ENCODE data around the gene SETD2.

Gene SETD2

GRCh38 chr3:46986782-46987310 is 177.1 kb downstream of the SETD2 start:
- no peak for DNase-seq

- no peak for DNase-seq
Measured at GRCh38 chr3:46986055-46986730, 177.7 kb downstream of the SETD2 start.

- DNase-seq = no peak
Measured at GRCh38 chr3:46985588-46985987, 178.3 kb downstream of the SETD2 start.

- no peak for DNase-seq
Measured at GRCh38 chr3:46984591-46985459, 179.1 kb downstream of the SETD2 start.

- no peak for DNase-seq
Measured at GRCh38 chr3:46982546-46982945, 181.4 kb downstream of the SETD2 start.

- no peak for DNase-seq
Measured at GRCh38 chr3:46981932-46982471, 181.9 kb downstream of the SETD2 start.

DNA sequence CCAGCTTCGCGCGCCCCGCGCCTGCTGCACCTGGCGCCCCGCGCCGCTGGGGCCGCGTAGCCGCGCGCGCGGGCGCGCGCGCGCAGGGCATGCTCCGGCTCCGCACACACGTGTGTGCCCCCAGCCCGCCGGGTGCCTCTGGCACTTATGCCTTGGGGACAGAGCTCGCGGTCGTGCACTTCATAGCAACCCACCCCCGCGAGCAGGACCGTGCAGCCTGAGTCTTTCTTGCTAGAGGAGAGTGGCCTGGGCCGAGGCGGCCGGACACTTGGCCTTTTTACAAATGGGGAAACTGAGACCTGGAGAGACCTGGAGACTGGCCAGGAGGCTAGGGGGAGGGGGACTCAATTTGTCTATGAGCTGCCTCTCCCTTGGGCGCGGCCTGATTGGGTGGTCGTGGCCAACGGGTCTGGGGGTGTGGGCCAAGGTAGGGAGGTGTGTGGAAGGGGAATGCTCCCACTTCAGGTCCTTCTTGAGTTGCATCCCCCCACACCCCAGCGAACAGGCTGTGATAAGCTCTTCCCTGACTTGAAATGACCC is 183.9 kb downstream of the SETD2 start:
- no peak for DNase-seq

- DNase-seq = peak in 52 of 56 donors; percentile 5 to 88 (median 58)
Measured at GRCh38 chr3:46978985-46979944, 184.6 kb downstream of the SETD2 start, which contains the start of gene NBEAL2. Gene NBEAL2 (plus strand): TSS chr3:46979666. CDS start chr3:46979862, 196 bp downstream.

DNA sequence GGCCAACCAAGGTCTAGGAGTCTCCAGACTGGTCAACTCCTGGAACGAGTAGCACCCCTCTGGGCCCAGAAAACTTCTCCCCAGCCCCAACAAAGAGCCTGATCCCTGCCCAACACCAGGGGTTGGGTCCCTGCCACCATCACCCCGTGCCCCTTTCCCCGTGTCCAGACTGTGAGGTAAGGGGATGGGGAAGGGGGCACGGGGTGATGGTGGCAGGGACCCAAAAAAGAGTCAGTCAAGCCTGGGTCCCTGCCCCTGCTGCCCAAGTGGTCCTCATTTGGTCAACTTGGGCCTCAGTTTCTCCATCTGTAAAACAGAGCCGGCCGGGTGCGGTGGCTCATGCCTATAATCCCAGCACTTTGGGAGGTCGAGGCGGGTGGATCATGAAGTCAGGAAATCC is 185.5 kb downstream of the SETD2 start:
- DNase-seq = no peak

GRCh38 chr3:46977811-46978195 is 186.1 kb downstream of the SETD2 start:
- DNase-seq = no peak

- peak; percentile 69 to 100 (median 97) for DNase-seq
Measured at GRCh38 chr3:46976326-46977190, 187.4 kb downstream of the SETD2 start, which contains the start of gene CCDC12. Gene CCDC12 (minus strand): TSS chr3:46976745. CDS start chr3:46976732, 13 bp downstream.

- DNase-seq = peak in 1 of 56 donors; percentile 9
Measured at GRCh38 chr3:46974421-46975171, 189.3 kb downstream of the SETD2 start.

GRCh38 chr3:46972396-46972795 is 191.5 kb downstream of the SETD2 start:
- no peak for DNase-seq

DNA sequence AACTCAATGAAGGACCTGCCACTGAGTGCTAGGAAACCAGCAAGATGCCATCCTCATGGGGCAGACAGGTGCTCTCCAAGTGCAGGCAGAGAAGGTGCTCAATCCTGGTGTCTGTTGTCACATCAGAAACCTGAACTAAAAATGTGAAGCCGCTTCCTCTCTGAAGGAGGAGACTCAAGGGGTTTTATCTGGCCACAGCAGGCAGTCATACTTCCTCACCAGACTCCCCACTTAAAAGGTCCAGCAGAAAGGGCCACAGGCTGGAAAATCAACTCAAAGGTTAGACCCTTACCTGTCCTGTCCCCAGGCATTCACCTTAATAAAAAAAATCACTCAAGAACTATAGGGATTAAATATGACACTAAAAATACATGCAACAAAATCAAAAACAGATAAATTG is 192.2 kb downstream of the SETD2 start:
- DNase-seq = no peak

DNA sequence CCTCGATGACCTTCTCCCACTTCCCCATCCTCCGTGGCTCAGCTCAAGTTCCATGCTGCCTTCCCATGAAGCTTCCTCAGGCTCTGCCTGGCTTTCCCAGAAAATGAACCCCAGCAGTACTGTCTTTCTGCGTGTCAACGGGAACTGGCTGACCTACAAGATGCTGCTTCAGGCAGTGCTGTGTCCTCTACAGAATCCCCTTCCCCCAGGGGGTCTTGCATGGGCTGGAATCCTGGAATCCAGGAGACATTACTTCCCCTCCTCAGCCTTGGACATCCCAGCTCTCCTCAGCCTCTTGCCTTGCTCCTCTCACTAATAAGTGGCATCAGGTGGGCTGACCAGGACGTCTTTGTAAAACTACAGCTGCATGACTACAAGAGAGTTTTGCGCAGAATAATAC is 192.8 kb downstream of the SETD2 start:
- no peak for DNase-seq

DNA sequence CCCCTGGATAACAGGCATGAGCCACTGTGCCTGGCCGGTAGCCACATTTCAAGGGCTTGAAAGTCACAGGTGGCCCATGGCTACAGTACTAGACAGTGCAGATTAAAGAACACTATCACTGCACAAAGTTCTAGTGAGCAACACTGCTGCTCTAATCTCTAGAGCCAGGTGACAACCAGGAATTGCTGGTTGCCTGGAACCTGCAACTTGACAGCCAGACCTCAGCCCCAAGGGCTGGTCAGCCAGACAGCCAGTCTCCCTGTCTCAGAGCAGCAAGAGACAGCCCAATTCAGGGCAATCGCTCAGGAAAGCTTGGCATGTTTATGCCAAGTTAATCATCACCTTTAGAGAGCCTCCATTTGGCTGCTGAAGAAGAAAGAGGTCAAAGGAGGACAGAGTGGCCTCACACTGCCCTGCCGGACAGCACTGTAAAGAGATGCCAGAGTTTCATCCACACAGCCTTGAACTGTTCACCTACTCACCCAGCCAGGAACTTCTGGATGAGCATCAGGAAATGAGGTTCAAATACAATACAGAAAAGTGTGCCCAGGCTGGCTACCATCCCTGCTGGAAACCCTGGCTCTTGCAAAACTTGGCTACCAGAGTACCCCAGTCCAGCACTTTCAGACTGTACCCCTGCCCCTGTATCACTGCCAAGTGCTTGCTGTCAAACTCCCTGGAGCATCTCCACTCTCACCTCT is 193.4 kb downstream of the SETD2 start:
- no peak for DNase-seq

- DNase-seq = no peak
Measured at GRCh38 chr3:46968783-46969428, 195.0 kb downstream of the SETD2 start.

Measured in amygdala (tissue), 56 donors.